ENCODE data around the gene ITM2A. TPM values are rescaled to one million over a fixed set of nuclear protein-coding genes. Genes with fewer than 3 reads are reported as not detected.

The ITM2A gene
- total RNA-seq, 1 experiment from 2014 or later: not detected

GRCh38 chrX:79368441-79368840 lies 1.3 kb upstream of the ITM2A start:
- Histone ChIP-seq H3K36me3 (ENCODE audit: control insufficient read depth, insufficient read depth, low read length) (no peaks in the 10 kb centered on the region), H3K4me3 (ENCODE audit: low read depth, low read length) (no peak overlapping the region), H3K9me3 (no peaks in the 10 kb centered on the region), H3K27me3 (replicated peaks; ENCODE audit: control insufficient read depth, insufficient read depth, low read length) (no peaks in the 10 kb centered on the region), H3K4me1 (no peaks in the 10 kb centered on the region)
- Mint-ChIP-seq H3K4me1 (ENCODE audit: low read depth, unreplicated experiment) (no peaks in the 10 kb centered on the region), H3K9me3 (ENCODE audit: unreplicated experiment) (no peaks in the 10 kb centered on the region), H3K27me3 (ENCODE audit: insufficient read depth, unreplicated experiment) (no peaks in the 10 kb centered on the region), H3K36me3 (ENCODE audit: insufficient read depth, unreplicated experiment) (no peaks in the 10 kb centered on the region), H3K27ac (ENCODE audit: unreplicated experiment) (no peak overlapping the region), H3K4me3 (ENCODE audit: unreplicated experiment) (no peak overlapping the region)
- DNase-seq: no peak
- POLR2A ChIA-PET: no interaction called here
- no TSS peak for BruUV-seq (replicated peaks)
- CTCF ChIA-PET: no interaction called here
- TF ChIP-seq, protein P1, sequence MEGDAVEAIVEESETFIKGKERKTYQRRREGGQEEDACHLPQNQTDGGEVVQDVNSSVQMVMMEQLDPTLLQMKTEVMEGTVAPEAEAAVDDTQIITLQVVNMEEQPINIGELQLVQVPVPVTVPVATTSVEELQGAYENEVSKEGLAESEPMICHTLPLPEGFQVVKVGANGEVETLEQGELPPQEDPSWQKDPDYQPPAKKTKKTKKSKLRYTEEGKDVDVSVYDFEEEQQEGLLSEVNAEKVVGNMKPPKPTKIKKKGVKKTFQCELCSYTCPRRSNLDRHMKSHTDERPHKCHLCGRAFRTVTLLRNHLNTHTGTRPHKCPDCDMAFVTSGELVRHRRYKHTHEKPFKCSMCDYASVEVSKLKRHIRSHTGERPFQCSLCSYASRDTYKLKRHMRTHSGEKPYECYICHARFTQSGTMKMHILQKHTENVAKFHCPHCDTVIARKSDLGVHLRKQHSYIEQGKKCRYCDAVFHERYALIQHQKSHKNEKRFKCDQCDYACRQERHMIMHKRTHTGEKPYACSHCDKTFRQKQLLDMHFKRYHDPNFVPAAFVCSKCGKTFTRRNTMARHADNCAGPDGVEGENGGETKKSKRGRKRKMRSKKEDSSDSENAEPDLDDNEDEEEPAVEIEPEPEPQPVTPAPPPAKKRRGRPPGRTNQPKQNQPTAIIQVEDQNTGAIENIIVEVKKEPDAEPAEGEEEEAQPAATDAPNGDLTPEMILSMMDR (IDR thresholded peaks at IDR 0.05; ENCODE audit: insufficient read depth in 1 of 2, low read depth in 1 of 2, low read length in 1 of 2, severe bottlenecking in 1 of 2, unreplicated experiment in 1 of 2): no peak
- intact Hi-C loops (cut with micrococcal nuclease; ENCODE audit: unreplicated experiment): no loop called here

- no peak for DNase-seq
- no peaks in the 10 kb centered on the region for H3K36me3 Mint-ChIP-seq (ENCODE audit: insufficient read depth, unreplicated experiment)
- Histone ChIP-seq H3K9me3 (no peaks in the 10 kb centered on the region), H3K27me3 (replicated peaks; ENCODE audit: control insufficient read depth, insufficient read depth, low read length) (no peaks in the 10 kb centered on the region), H3K36me3 (ENCODE audit: control insufficient read depth, insufficient read depth, low read length) (no peaks in the 10 kb centered on the region), H3K4me1 (no peaks in the 10 kb centered on the region), H3K4me3 (ENCODE audit: low read depth, low read length) (no peak overlapping the region)
- H3K4me3 Mint-ChIP-seq (ENCODE audit: unreplicated experiment): no peak overlapping the region
- ChIA-PET POLR2A (no interaction called here), CTCF (no interaction called here)
- intact Hi-C loops (cut with micrococcal nuclease; ENCODE audit: unreplicated experiment): no loop called here
- H3K27me3 Mint-ChIP-seq (ENCODE audit: insufficient read depth, unreplicated experiment): no peaks in the 10 kb centered on the region
- no peaks in the 10 kb centered on the region for H3K4me1 Mint-ChIP-seq (ENCODE audit: low read depth, unreplicated experiment)
- BruUV-seq (replicated peaks): no TSS peak
- TF ChIP-seq, protein P1 (IDR thresholded peaks at IDR 0.05; ENCODE audit: insufficient read depth in 1 of 2, low read depth in 1 of 2, low read length in 1 of 2, severe bottlenecking in 1 of 2, unreplicated experiment in 1 of 2): no peak
- no peaks in the 10 kb centered on the region for H3K9me3 Mint-ChIP-seq (ENCODE audit: unreplicated experiment)
- no peak overlapping the region for H3K27ac Mint-ChIP-seq (ENCODE audit: unreplicated experiment)
These were observed 773 bp upstream of the ITM2A start for GRCh38 chrX:79367907-79368306.

- Histone ChIP-seq H3K4me1 (no peaks in the 10 kb centered on the region), H3K27me3 (replicated peaks; ENCODE audit: control insufficient read depth, insufficient read depth, low read length) (no peaks in the 10 kb centered on the region), H3K9me3 (no peaks in the 10 kb centered on the region), H3K36me3 (ENCODE audit: control insufficient read depth, insufficient read depth, low read length) (no peaks in the 10 kb centered on the region), H3K4me3 (ENCODE audit: low read depth, low read length) (no peak overlapping the region)
- TF ChIP-seq, protein P1 (IDR thresholded peaks at IDR 0.05; ENCODE audit: insufficient read depth in 1 of 2, low read depth in 1 of 2, low read length in 1 of 2, severe bottlenecking in 1 of 2, unreplicated experiment in 1 of 2): no peak
- H3K27me3 Mint-ChIP-seq (ENCODE audit: insufficient read depth, unreplicated experiment): no peaks in the 10 kb centered on the region
- H3K4me3 Mint-ChIP-seq (ENCODE audit: unreplicated experiment): no peak overlapping the region
- intact Hi-C loops (cut with micrococcal nuclease; ENCODE audit: unreplicated experiment): no loop called here
- no peak for DNase-seq
- POLR2A ChIA-PET: no interaction called here
- CTCF ChIA-PET: no interaction called here
- H3K9me3 Mint-ChIP-seq (ENCODE audit: unreplicated experiment): no peaks in the 10 kb centered on the region
- no peak overlapping the region for H3K27ac Mint-ChIP-seq (ENCODE audit: unreplicated experiment)
- no peaks in the 10 kb centered on the region for H3K36me3 Mint-ChIP-seq (ENCODE audit: insufficient read depth, unreplicated experiment)
- no peaks in the 10 kb centered on the region for H3K4me1 Mint-ChIP-seq (ENCODE audit: low read depth, unreplicated experiment)
- no TSS peak for BruUV-seq (replicated peaks)
These were observed 620 bp downstream of the ITM2A start for GRCh38 chrX:79366556-79366872.

Data from Caco-2 (cell line).